Calu3 (cell line): ENCODE data around the gene KRT6A. TPM values are rescaled to one million over a fixed set of nuclear protein-coding genes. Genes with fewer than 3 reads are reported as not detected.

Experiments
- BruUV-seq: library from RNA; stranded (reverse); fragments of 400-500 nt; replicated peaks from 2 replicates; lab custom pipeline; 2021; lab: Mats Ljungman, UMichigan
- CTCF ChIA-PET: fragments of 300-600 bp; sonication (Branson Sonifier 250); formaldehyde crosslinking; loops from one replicate; lab custom pipeline; 2022; ENCODE audit warnings: antibody characterized with exemption; lab: Charles Lee
- DNase-seq: peaks from one replicate; pipeline ENCODE4 v3.0.0; 2022
- H3K27ac Mint-ChIP-seq: one replicate; pipeline ENCODE4 v1.8.0; 2022; ENCODE audit warnings: mixed read lengths; ENCODE audit not compliant: unreplicated experiment
- H3K27me3 Mint-ChIP-seq: one replicate; pipeline ENCODE4 v1.8.0; 2022; ENCODE audit warnings: mixed read lengths; ENCODE audit not compliant: unreplicated experiment
- H3K36me3 Mint-ChIP-seq: one replicate; pipeline ENCODE4 v1.8.0; 2022; ENCODE audit warnings: mild to moderate bottlenecking, moderate library complexity, mixed read lengths; ENCODE audit not compliant: insufficient read depth, unreplicated experiment
- H3K4me1 Mint-ChIP-seq: one replicate; pipeline ENCODE4 v1.8.0; 2022; ENCODE audit warnings: mild to moderate bottlenecking, low read depth, mixed read lengths; ENCODE audit not compliant: unreplicated experiment
- H3K4me3 Mint-ChIP-seq: one replicate; pipeline ENCODE4 v1.8.0; 2022; ENCODE audit warnings: mild to moderate bottlenecking, low read depth, moderate library complexity, mixed read lengths; ENCODE audit not compliant: unreplicated experiment
- H3K9me3 Mint-ChIP-seq: one replicate; pipeline ENCODE4 v1.8.0; 2022; ENCODE audit warnings: low read depth, mixed read lengths; ENCODE audit not compliant: unreplicated experiment
- CTCF ChIP-seq: fragments of 200-600 bp; IDR thresholded peaks from one replicate; pipeline ENCODE4 v1.8.0; 2022; ENCODE audit warnings: antibody characterized with exemption; ENCODE audit not compliant: unreplicated experiment
- intact Hi-C: fragments of 100-400 bp; cut with micrococcal nuclease; formaldehyde crosslinking; loops from one replicate; pipeline ENCODE4 v1.10.0; 2022; ENCODE audit not compliant: unreplicated experiment
- total RNA-seq: library from RNA; stranded (reverse); gene quantifications from 2 replicates; pipeline ENCODE4 v1.2.3, GENCODE V29; 2022

Gene KRT6A
- total RNA-seq, 1 experiment from 2014 or later: 0.24 TPM

GRCh38 chr12:52499806-52500560 lies 6.9 kb upstream of the KRT6A start:
- no peak overlapping the region for H3K27ac Mint-ChIP-seq
- BruUV-seq: no TSS peak
- H3K4me3 Mint-ChIP-seq: no peak overlapping the region
- H3K36me3 Mint-ChIP-seq: no peaks in the 10 kb centered on the region
- H3K4me1 Mint-ChIP-seq: peaks cover 9% of the 10 kb centered on the region
- H3K9me3 Mint-ChIP-seq: no peaks in the 10 kb centered on the region
- intact Hi-C loops: no loop called here
- H3K27me3 Mint-ChIP-seq: peaks cover 38% of the 10 kb centered on the region
- no peak for TF ChIP-seq CTCF
- no peak for DNase-seq
- CTCF ChIA-PET: no interaction called here

GRCh38 chr12:52498946-52499345 lies 5.9 kb upstream of the KRT6A start:
- H3K9me3 Mint-ChIP-seq: no peaks in the 10 kb centered on the region
- BruUV-seq: no TSS peak
- no peak for DNase-seq
- peaks cover 48% of the 10 kb centered on the region for H3K27me3 Mint-ChIP-seq
- intact Hi-C loops: no loop called here
- no peaks in the 10 kb centered on the region for H3K36me3 Mint-ChIP-seq
- H3K4me3 Mint-ChIP-seq: no peak overlapping the region
- no peak overlapping the region for H3K27ac Mint-ChIP-seq
- TF ChIP-seq CTCF: no peak
- H3K4me1 Mint-ChIP-seq: peaks cover 9% of the 10 kb centered on the region
- CTCF ChIA-PET: no interaction called here

- CTCF ChIA-PET: no interaction called here
These were observed 4.9 kb upstream of the KRT6A start for GRCh38 chr12:52497975-52498374.

GRCh38 chr12:52496590-52497071 lies 3.6 kb upstream of the KRT6A start:
- Mint-ChIP-seq H3K27me3 (peaks cover 71% of the 10 kb centered on the region), H3K36me3 (no peaks in the 10 kb centered on the region), H3K4me3 (no peak overlapping the region), H3K27ac (no peak overlapping the region), H3K9me3 (no peaks in the 10 kb centered on the region), H3K4me1 (peaks cover 9% of the 10 kb centered on the region)
- no TSS peak for BruUV-seq
- TF ChIP-seq CTCF: no peak
- intact Hi-C loops: no loop called here
- CTCF ChIA-PET: no interaction called here
- DNase-seq: no peak

More at GRCh38 chr12:52497975-52498374, 4.9 kb upstream of the KRT6A start:
- TF ChIP-seq CTCF: no peak
- no peaks in the 10 kb centered on the region for H3K36me3 Mint-ChIP-seq
- H3K4me1 Mint-ChIP-seq: peaks cover 9% of the 10 kb centered on the region
- no peak for DNase-seq
- no TSS peak for BruUV-seq
- H3K27ac Mint-ChIP-seq: no peak overlapping the region
- H3K27me3 Mint-ChIP-seq: peaks cover 58% of the 10 kb centered on the region
- no peak overlapping the region for H3K4me3 Mint-ChIP-seq
- intact Hi-C loops: no loop called here
- H3K9me3 Mint-ChIP-seq: no peaks in the 10 kb centered on the region
